ENCODE measurements around the gene KRTAP19-8. TPM values are rescaled to one million over a fixed set of nuclear protein-coding genes. Genes with fewer than 3 reads are reported as not detected.

The KRTAP19-8 gene
- total and polyA plus RNA-seq, 4 donors = not detected

- DNase-seq (ENCODE audit: low spot score) = no peak
- Histone ChIP-seq H3K9ac (ENCODE audit: low read depth in 1 of 2, low read length in 2 of 2) (no peak overlapping the region), H3K9me3 (ENCODE audit: control insufficient read depth in 4 of 4, low read length in 3 of 4) (no peaks in the 10 kb centered on the region), H3K27me3 (ENCODE audit: control insufficient read depth in 4 of 4, insufficient read depth in 4 of 4, low read length in 3 of 4) (no peaks in the 10 kb centered on the region), H3K27ac (ENCODE audit: low read depth in 1 of 2, low read length in 2 of 2) (no peak overlapping the region), H3K4me1 (ENCODE audit: control insufficient read depth in 4 of 4, insufficient read depth in 4 of 4, low read length in 3 of 4) (no peaks in the 10 kb centered on the region), H3K36me3 (ENCODE audit: control insufficient read depth in 4 of 4, insufficient read depth in 3 of 4, low read depth in 1 of 4, low read length in 3 of 4) (no peaks in the 10 kb centered on the region), H3K4me3 (ENCODE audit: low read depth in 1 of 3, low read length in 3 of 3) (no peak overlapping the region)
- TF ChIP-seq YY1 (IDR thresholded peaks at IDR 0.05) = no peak
- no peak for TF ChIP-seq HNF4G (IDR thresholded peaks at IDR 0.05)
- TF ChIP-seq RAD21 (IDR thresholded peaks at IDR 0.05) = no peak
- TF ChIP-seq MAX (IDR thresholded peaks at IDR 0.05) = no peak
- no peak for TF ChIP-seq CTCF (IDR thresholded peaks at IDR 0.05; ENCODE audit: low read depth, low read length, missing input control)
- no peak for TF ChIP-seq ZBTB33 (IDR thresholded peaks at IDR 0.05)
- TF ChIP-seq TAF1 (conservative IDR thresholded peaks at IDR 0.05) = no peak
- TF ChIP-seq EGR1 (IDR thresholded peaks at IDR 0.05; ENCODE audit: low read depth in 2 of 2) = no peak
- 63% methylated on average over 4 of the region's 4 CpGs for WGBS
Observed at GRCh38 chr21:31022306-31022705, 16.0 kb downstream of the KRTAP19-8 start.

GRCh38 chr21:31018232-31018631 lies 20.0 kb downstream of the KRTAP19-8 start:
- Histone ChIP-seq H3K27me3 (ENCODE audit: control insufficient read depth in 4 of 4, insufficient read depth in 4 of 4, low read length in 3 of 4) (no peaks in the 10 kb centered on the region), H3K4me3 (ENCODE audit: low read depth in 1 of 3, low read length in 3 of 3) (no peak overlapping the region), H3K27ac (ENCODE audit: low read depth in 1 of 2, low read length in 2 of 2) (no peak overlapping the region), H3K9me3 (ENCODE audit: control insufficient read depth in 4 of 4, low read length in 3 of 4) (no peaks in the 10 kb centered on the region), H3K4me1 (ENCODE audit: control insufficient read depth in 4 of 4, insufficient read depth in 4 of 4, low read length in 3 of 4) (no peaks in the 10 kb centered on the region), H3K36me3 (ENCODE audit: control insufficient read depth in 4 of 4, insufficient read depth in 3 of 4, low read depth in 1 of 4, low read length in 3 of 4) (no peaks in the 10 kb centered on the region), H3K9ac (ENCODE audit: low read depth in 1 of 2, low read length in 2 of 2) (no peak overlapping the region)
- DNase-seq (ENCODE audit: low spot score) = no peak
- TF ChIP-seq GABPA (IDR thresholded peaks at IDR 0.05 in 1 of 2, conservative IDR thresholded peaks at IDR 0.05 in 1 of 2) (no peak), MAX (IDR thresholded peaks at IDR 0.05) (no peak), NR2F2 (IDR thresholded peaks at IDR 0.05) (no peak), ZBTB33 (IDR thresholded peaks at IDR 0.05) (no peak)
- WGBS = 75% methylated on average over 2 of the region's 2 CpGs

- Histone ChIP-seq H3K9me3 (ENCODE audit: control insufficient read depth in 4 of 4, low read length in 3 of 4) (no peaks in the 10 kb centered on the region), H3K27me3 (ENCODE audit: control insufficient read depth in 4 of 4, insufficient read depth in 4 of 4, low read length in 3 of 4) (no peaks in the 10 kb centered on the region), H3K4me1 (ENCODE audit: control insufficient read depth in 4 of 4, insufficient read depth in 4 of 4, low read length in 3 of 4) (no peaks in the 10 kb centered on the region), H3K36me3 (ENCODE audit: control insufficient read depth in 4 of 4, insufficient read depth in 3 of 4, low read depth in 1 of 4, low read length in 3 of 4) (no peaks in the 10 kb centered on the region), H3K27ac (ENCODE audit: low read depth in 1 of 2, low read length in 2 of 2) (no peak overlapping the region), H3K4me3 (ENCODE audit: low read depth in 1 of 3, low read length in 3 of 3) (no peak overlapping the region), H3K9ac (ENCODE audit: low read depth in 1 of 2, low read length in 2 of 2) (no peak overlapping the region)
- WGBS = 62% methylated on average over 2 of the region's 2 CpGs
- DNase-seq (ENCODE audit: low spot score) = no peak
- TF ChIP-seq YY1 (IDR thresholded peaks at IDR 0.05) = no peak
- no peak for TF ChIP-seq MAX (IDR thresholded peaks at IDR 0.05)
- no peak for TF ChIP-seq NR2F2 (IDR thresholded peaks at IDR 0.05)
- TF ChIP-seq TAF1 (conservative IDR thresholded peaks at IDR 0.05) = no peak
- no peak for TF ChIP-seq RAD21 (IDR thresholded peaks at IDR 0.05)
- no peak for TF ChIP-seq HNF4A (conservative IDR thresholded peaks at IDR 0.05)
- no peak for TF ChIP-seq GABPA (IDR thresholded peaks at IDR 0.05 in 1 of 2, conservative IDR thresholded peaks at IDR 0.05 in 1 of 2)
- no peak for TF ChIP-seq CTCF (IDR thresholded peaks at IDR 0.05; ENCODE audit: low read depth, low read length, missing input control)
- TF ChIP-seq RXRA (IDR thresholded peaks at IDR 0.05) = no peak
- no peak for TF ChIP-seq ZBTB33 (IDR thresholded peaks at IDR 0.05)
- TF ChIP-seq JUND (IDR thresholded peaks at IDR 0.05) = no peak
- TF ChIP-seq HNF4G (IDR thresholded peaks at IDR 0.05) = no peak
- no peak for TF ChIP-seq FOXA2 (IDR thresholded peaks at IDR 0.05)
- no peak for TF ChIP-seq FOXA1 (IDR thresholded peaks at IDR 0.05)
Observed at GRCh38 chr21:31014891-31015290, 23.4 kb downstream of the KRTAP19-8 start.
